HCT116 (cell line): ENCODE measurements around the gene ACAP3. TPM values are rescaled to one million over a fixed set of nuclear protein-coding genes. Genes with fewer than 3 reads are reported as not detected.

Experiments
- ATAC-seq: fragments of 200-7000 bp; cut with Tn5 transposase; 2 replicates; pipeline ENCODE4 v1.9.1; 2020; ENCODE audit warnings: mild to moderate bottlenecking, moderate library complexity
- BruUV-seq: library from RNA; stranded (reverse); fragments of 400-500 nt; replicated peaks from 2 replicates; lab custom pipeline; 2021; lab: Mats Ljungman, UMichigan
- CTCF ChIA-PET: fragments of 300-600 bp; sonication (Branson Sonifier 250); formaldehyde crosslinking; loops from one replicate; lab custom pipeline; 2021; ENCODE audit warnings: antibody characterized with exemption; lab: Charles Lee
- POLR2A ChIA-PET: fragments of 300-600, 350-600 bp; sonication (Branson Sonifier 250); formaldehyde crosslinking; loops from one replicate; lab custom pipeline; 2021; ENCODE audit warnings: antibody characterized with exemption; lab: Charles Lee
- RAD21 ChIA-PET, 2 experiments: fragments of 300-600 bp; sonication (Branson Sonifier 250); formaldehyde crosslinking; loops; one replicate each; lab custom pipeline; 2023; ENCODE audit warnings: low total read pairs in 2 of 2; ENCODE audit not compliant: uncharacterized antibody in 2 of 2, unreplicated experiment in 2 of 2, low non-redundant PET in 1 of 2; lab: Charles Lee
- DNase-seq: peaks from one replicate; pipeline ENCODE4 v3.0.0-alpha.2; 2010; ENCODE audit warnings: low read depth, low spot score
- H2AFZ ChIP-seq: fragments of 200-600 bp; shearing (Covaris generic), sonication (generic); 2 replicates; pipeline ENCODE4 v1.6.1; 2017; ENCODE audit warnings: low read depth, mixed run types, mixed read lengths, antibody characterized with exemption, low read length; ENCODE audit not compliant: poor library complexity, severe bottlenecking
- H3K27ac ChIP-seq: 2 replicates; pipeline ENCODE4 v1.5.1; 2012; ENCODE audit warnings: low read depth, low read length
- H3K27me3 ChIP-seq: fragments of 200-600 bp; sonication (generic); 2 replicates; pipeline ENCODE4 v1.6.1; 2016; ENCODE audit warnings: mixed run types, low read length, mixed read lengths; ENCODE audit not compliant: insufficient read depth
- H3K36me3 ChIP-seq, 2 experiments: fragments of 200-500 bp in 1 of 2; fragments of 200-600 bp in 1 of 2; sonication (Bioruptor generic) in 1 of 2; sonication (generic) in 1 of 2; 2 replicates each; pipeline versions ENCODE4 v1.5.1 to v1.6.1; 2014 to 2016; ENCODE audit warnings: low read length in 2 of 2, inconsistent platforms in 1 of 2, mixed read lengths in 1 of 2, mixed run types in 1 of 2; ENCODE audit not compliant: insufficient read depth in 2 of 2, control insufficient read depth in 1 of 2
- H3K4me1 ChIP-seq, 2 experiments: fragments of 200-600 bp in 1 of 2; sonication (generic) in 1 of 2; 2 replicates each; pipeline versions ENCODE4 v1.5.1 to v1.6.1; 2012 to 2017; ENCODE audit warnings: low read length in 2 of 2, inconsistent platforms in 1 of 2, mild to moderate bottlenecking in 1 of 2, mixed read lengths in 1 of 2, mixed run types in 1 of 2, moderate library complexity in 1 of 2; ENCODE audit not compliant: insufficient read depth in 2 of 2, control insufficient read depth in 1 of 2
- H3K4me2 ChIP-seq: fragments of 200-600 bp; sonication (generic); 2 replicates; pipeline ENCODE4 v1.6.1; 2017; ENCODE audit warnings: mixed run types, low read length, mixed read lengths
- H3K4me3 ChIP-seq, 2 experiments: fragments of 200-600 bp in 1 of 2; sonication (generic) in 1 of 2; replicated peaks in 1 of 2; 2 replicates each; pipeline ENCODE4 v1.5.1; 2011 to 2016; ENCODE audit warnings: low read length in 2 of 2, control low read depth in 1 of 2, low read depth in 1 of 2, mild to moderate bottlenecking in 1 of 2, mixed read lengths in 1 of 2, mixed run types in 1 of 2
- H3K79me2 ChIP-seq: fragments of 200-600 bp; sonication (generic); 2 replicates; pipeline ENCODE4 v1.6.1; 2017; ENCODE audit warnings: mild to moderate bottlenecking, mixed run types, low read length, moderate library complexity, mixed read lengths; ENCODE audit not compliant: insufficient read depth
- H3K9ac ChIP-seq: fragments of 200-600 bp; sonication (generic); 2 replicates; pipeline ENCODE4 v1.6.1; 2016; ENCODE audit warnings: low read length, mixed read lengths
- H3K9me2 ChIP-seq: fragments of 200-600 bp; sonication (generic), shearing (Covaris generic); 2 replicates; pipeline ENCODE4 v1.6.1; 2017; ENCODE audit warnings: mixed run types, mild to moderate bottlenecking, moderate library complexity; ENCODE audit not compliant: insufficient read depth
- H3K9me3 ChIP-seq, 2 experiments: fragments of 200-500 bp in 1 of 2; fragments of 200-600 bp in 1 of 2; sonication (Bioruptor generic) in 1 of 2; sonication (generic) in 1 of 2; 2 replicates each; pipeline ENCODE4 v1.6.1; 2014 to 2017; ENCODE audit warnings: low read length in 2 of 2, mixed read lengths in 2 of 2, inconsistent platforms in 1 of 2, low read depth in 1 of 2, mild to moderate bottlenecking in 1 of 2, mixed run types in 1 of 2, moderate library complexity in 1 of 2; ENCODE audit not compliant: control insufficient read depth in 1 of 2, insufficient read depth in 1 of 2
- H4K20me1 ChIP-seq: fragments of 200-600 bp; sonication (generic), shearing (Covaris generic); 2 replicates; pipeline ENCODE4 v1.6.1; 2017; ENCODE audit warnings: mixed run types, mild to moderate bottlenecking, moderate library complexity; ENCODE audit not compliant: insufficient read depth
- CTCF ChIP-seq, 3 experiments: fragments of 200-600 bp in 1 of 3; sonication (generic) in 1 of 3; IDR thresholded peaks in 2 of 3; conservative IDR thresholded peaks in 1 of 3; 2 replicates each; pipeline ENCODE4 v1.5.1; 2012 to 2017; ENCODE audit warnings: low read depth in 2 of 3, low read length in 2 of 3, antibody characterized with exemption in 1 of 3, borderline replicate concordance in 1 of 3, control low read depth in 1 of 3, mild to moderate bottlenecking in 1 of 3, mixed read lengths in 1 of 3, mixed run types in 1 of 3, moderate library complexity in 1 of 3; ENCODE audit not compliant: insufficient read depth in 1 of 3
- MAX ChIP-seq: IDR thresholded peaks from 2 replicates; pipeline ENCODE4 v1.6.1; 2012
- POLR2AphosphoS5 ChIP-seq: IDR thresholded peaks from 2 replicates; pipeline ENCODE4 v1.6.1; 2011; ENCODE audit warnings: mild to moderate bottlenecking, low read depth, low read length, moderate library complexity
- SP1 ChIP-seq: IDR thresholded peaks from 2 replicates; pipeline ENCODE4 v1.6.1; 2012; ENCODE audit warnings: low read depth
- SRF ChIP-seq: IDR thresholded peaks from 2 replicates; pipeline ENCODE4 v1.6.1; 2012; ENCODE audit warnings: low read depth
- TCF7L2 ChIP-seq: IDR thresholded peaks from 2 replicates; pipeline ENCODE4 v1.7.0; 2011; ENCODE audit warnings: borderline replicate concordance, inconsistent platforms; ENCODE audit not compliant: insufficient read depth, insufficient read length; ENCODE audit errors: extremely low read depth
- YY1 ChIP-seq: IDR thresholded peaks from 2 replicates; pipeline ENCODE4 v1.6.1; 2011; ENCODE audit warnings: low read length, low read depth, moderate library complexity, mild to moderate bottlenecking; ENCODE audit not compliant: insufficient replicate concordance; ENCODE audit errors: extremely low read depth
- ZBTB33 ChIP-seq: IDR thresholded peaks from 2 replicates; pipeline ENCODE4 v1.6.1; 2011; ENCODE audit warnings: mild to moderate bottlenecking, low read length, moderate library complexity; ENCODE audit not compliant: insufficient replicate concordance; ENCODE audit errors: extremely low read depth
- intact Hi-C: fragments of 100-400 bp; cut with micrococcal nuclease; formaldehyde crosslinking; loops from 2 replicates; pipeline ENCODE4 v1.10.0; 2022
- total RNA-seq: library from RNA; stranded (reverse); gene quantifications from one replicate; pipeline ENCODE4 v1.2.1, GENCODE V29; 2021; ENCODE audit not compliant: unreplicated experiment

Gene ACAP3
- total RNA-seq, 1 experiment from 2014 or later, result 38.8 TPM

GRCh38 chr1:1345384-1345783, 37.7 kb upstream of the ACAP3 start:
- Histone ChIP-seq H3K36me3 (peaks cover 2 to 17% of the 10 kb centered on the region in 2 experiments; a peak in 3 of 4 replicates), H3K27ac (peak overlapping the region; percentile 100), H4K20me1 (no peaks in the 10 kb centered on the region), H3K4me2 (peak overlapping the region; percentile 96), H3K27me3 (no peaks in the 10 kb centered on the region), H3K9ac (peak overlapping the region; percentile 76), H3K4me3 (peak overlapping the region; percentile 45 to 55), H3K79me2 (peaks cover 82% of the 10 kb centered on the region), H3K9me2 (no peaks in the 10 kb centered on the region), H3K4me1 (peaks cover 41 to 56% of the 10 kb centered on the region in 2 experiments), H3K9me3 (no peaks in the 10 kb centered on the region), H2AFZ (no peak overlapping the region)
- 0 out of 6 replicates have a peak, but pooled peaks of 1 of the 3 experiments have one; percentile 6 for TF ChIP-seq CTCF (IDR thresholded peaks at IDR 0.05 in 2 of 3, conservative IDR thresholded peaks at IDR 0.05 in 1 of 3; ENCODE audit: borderline replicate concordance in 1 of 3, insufficient read depth in 1 of 3, low read depth in 2 of 3, low read length in 2 of 3)
- no peak for TF ChIP-seq MAX
- ChIA-PET POLR2A (no interaction called here), RAD21 (no interaction called here), CTCF (interaction anchor here (1.3 kb wide), 1 partner anchor 30 kb away, joined by 3 read pairs; the partner anchor contains the start of gene AURKAIP1)
- DNase-seq, result no peak
- intact Hi-C loops, result loop anchor here (2.0 to 10.0 kb wide), 4 partner anchors 29 to 273 kb away; partner anchors contain the start of genes ACAP3, AURKAIP1, MIB2 and PUSL1
- BruUV-seq, result no TSS peak
- ATAC-seq, result peak; percentile 8

GRCh38 chr1:1344655-1345361, 37.1 kb upstream of the ACAP3 start:
- peaks cover 2 to 22% of the 10 kb centered on the region in 2 experiments; a peak in 3 of 4 replicates for H3K36me3 ChIP-seq
- H3K27me3 ChIP-seq, result no peaks in the 10 kb centered on the region
- RAD21 ChIA-PET, result no interaction called here
- peaks cover 83% of the 10 kb centered on the region for H3K79me2 ChIP-seq
- peaks cover 41 to 56% of the 10 kb centered on the region in 2 experiments for H3K4me1 ChIP-seq
- DNase-seq, result peak; percentile 95
- H2AFZ ChIP-seq, result no peak overlapping the region
- H3K4me3 ChIP-seq, result peak overlapping the region; percentile 45 to 55
- no TSS peak for BruUV-seq
- peak overlapping the region; percentile 100 for H3K27ac ChIP-seq
- H3K9ac ChIP-seq, result peak overlapping the region; percentile 76
- H4K20me1 ChIP-seq, result no peaks in the 10 kb centered on the region
- intact Hi-C loops, result loop anchor here (1.0 to 10.0 kb wide), 5 partner anchors 30 to 273 kb away; partner anchors contain the start of genes ACAP3, AURKAIP1, CCNL2 and MIB2
- CTCF ChIA-PET, result interaction anchor here (1.3 kb wide), 1 partner anchor 30 kb away, joined by 3 read pairs; the partner anchor contains the start of gene AURKAIP1
- H3K9me3 ChIP-seq, result no peaks in the 10 kb centered on the region
- peak overlapping the region; percentile 96 for H3K4me2 ChIP-seq
- H3K9me2 ChIP-seq, result no peaks in the 10 kb centered on the region
- POLR2A ChIA-PET, result no interaction called here
- peak; percentile 75 for ATAC-seq
- TF ChIP-seq TCF7L2, result peak; percentile 44
- peak; percentile 80 for TF ChIP-seq POLR2AphosphoS5
- peak; percentile 56 for TF ChIP-seq ZBTB33
- TF ChIP-seq SP1, result no peak
- TF ChIP-seq YY1, result no peak
- peak in 2 of 3 experiments; percentile 48 to 60; a peak in 4 of 6 replicates for TF ChIP-seq CTCF (IDR thresholded peaks at IDR 0.05 in 2 of 3, conservative IDR thresholded peaks at IDR 0.05 in 1 of 3; ENCODE audit: borderline replicate concordance in 1 of 3, insufficient read depth in 1 of 3, low read depth in 2 of 3, low read length in 2 of 3)
- no peak for TF ChIP-seq SRF
